Natural killer cell (primary cell): ENCODE data around the gene MIS12. TPM values are rescaled to one million over a fixed set of nuclear protein-coding genes. Genes with fewer than 3 reads are reported as not detected.

Source experiments
- ATAC-seq, 3 donors: fragments of 150-1000 bp in 2 of 3; fragments of 200-7000 bp in 1 of 3; cut with Tn5 transposase; 1 replicate in 1 of 3; 2 replicates in 2 of 3; pipeline ENCODE4 v1.10.0; 2021; ENCODE audit warnings: mild to moderate bottlenecking in 2 of 3, moderate library complexity in 2 of 3
- DNase-seq, 2 donors: peaks; one replicate each; pipeline versions ENCODE4 v3.0.0 to v3.0.0-alpha.2; 2013 to 2021; ENCODE audit warnings: mixed read lengths in 1 of 2
- H3K27ac ChIP-seq: one replicate; pipeline ENCODE4 v1.5.1; 2013; ENCODE audit warnings: mild to moderate bottlenecking, low read length
- H3K27me3 ChIP-seq: one replicate; pipeline ENCODE4 v1.6.1; 2013; ENCODE audit warnings: low read length; ENCODE audit not compliant: control insufficient read depth, insufficient read depth
- H3K36me3 ChIP-seq: one replicate; pipeline ENCODE4 v1.6.1; 2013; ENCODE audit warnings: low read length; ENCODE audit not compliant: control insufficient read depth, insufficient read depth
- H3K4me1 ChIP-seq: one replicate; pipeline ENCODE4 v1.6.1; 2013; ENCODE audit warnings: low read length; ENCODE audit not compliant: control insufficient read depth, insufficient read depth
- H3K4me3 ChIP-seq: one replicate; pipeline ENCODE4 v1.5.1; 2013; ENCODE audit warnings: low read length
- H3K9me3 ChIP-seq: one replicate; pipeline ENCODE4 v1.6.1; 2013; ENCODE audit warnings: low read length; ENCODE audit not compliant: control insufficient read depth, insufficient read depth
- H3K27ac Mint-ChIP-seq, 2 donors: one replicate each; pipeline ENCODE4 v1.8.0; 2022; ENCODE audit warnings: mild to moderate bottlenecking in 2 of 2, mixed read lengths in 2 of 2, moderate library complexity in 1 of 2
- H3K27me3 Mint-ChIP-seq, 2 donors: one replicate each; pipeline ENCODE4 v1.8.0; 2022; ENCODE audit warnings: low read depth in 2 of 2, mixed read lengths in 2 of 2
- H3K36me3 Mint-ChIP-seq: one replicate; pipeline ENCODE4 v1.8.0; 2022; ENCODE audit warnings: mixed read lengths
- H3K4me1 Mint-ChIP-seq, 2 donors: one replicate each; pipeline ENCODE4 v1.8.0; 2022; ENCODE audit warnings: mixed read lengths in 2 of 2
- H3K4me3 Mint-ChIP-seq: one replicate; pipeline ENCODE4 v1.8.0; 2022; ENCODE audit warnings: mild to moderate bottlenecking, moderate library complexity, mixed read lengths
- H3K9me3 Mint-ChIP-seq, 2 donors: one replicate each; pipeline ENCODE4 v1.8.0; 2022; ENCODE audit warnings: mixed read lengths in 2 of 2
- CTCF ChIP-seq: fragments of 200-600 bp; IDR thresholded peaks from one replicate; pipeline ENCODE4 v1.8.0; 2022; ENCODE audit warnings: antibody characterized with exemption
- WGBS: methylation state at CpG from one replicate; pipeline ENCODE4 v1.1.7; 2013; ENCODE audit warnings: missing lambda C conversion rate; ENCODE audit not compliant: insufficient coverage; 5-methylcytosine and 5-hydroxymethylcytosine counted together
- intact Hi-C: fragments of 100-400 bp; cut with micrococcal nuclease; formaldehyde crosslinking; loops from one replicate; pipeline ENCODE4 v1.14.2; 2022
- total RNA-seq, 4 donors: library from RNA; stranded (reverse); fragments of 120-200 nt in 1 of 4; gene quantifications; one replicate each; pipeline versions ENCODE4 v1.2.3 to v1.2.4, GENCODE V29; 2013 to 2022

The MIS12 gene
- total RNA-seq, 3 donors from 2014 or later (not counting 1 experiment from before 2014, with no cell fraction given) = 26.8 to 35.3 (median 29.3) TPM

DNA sequence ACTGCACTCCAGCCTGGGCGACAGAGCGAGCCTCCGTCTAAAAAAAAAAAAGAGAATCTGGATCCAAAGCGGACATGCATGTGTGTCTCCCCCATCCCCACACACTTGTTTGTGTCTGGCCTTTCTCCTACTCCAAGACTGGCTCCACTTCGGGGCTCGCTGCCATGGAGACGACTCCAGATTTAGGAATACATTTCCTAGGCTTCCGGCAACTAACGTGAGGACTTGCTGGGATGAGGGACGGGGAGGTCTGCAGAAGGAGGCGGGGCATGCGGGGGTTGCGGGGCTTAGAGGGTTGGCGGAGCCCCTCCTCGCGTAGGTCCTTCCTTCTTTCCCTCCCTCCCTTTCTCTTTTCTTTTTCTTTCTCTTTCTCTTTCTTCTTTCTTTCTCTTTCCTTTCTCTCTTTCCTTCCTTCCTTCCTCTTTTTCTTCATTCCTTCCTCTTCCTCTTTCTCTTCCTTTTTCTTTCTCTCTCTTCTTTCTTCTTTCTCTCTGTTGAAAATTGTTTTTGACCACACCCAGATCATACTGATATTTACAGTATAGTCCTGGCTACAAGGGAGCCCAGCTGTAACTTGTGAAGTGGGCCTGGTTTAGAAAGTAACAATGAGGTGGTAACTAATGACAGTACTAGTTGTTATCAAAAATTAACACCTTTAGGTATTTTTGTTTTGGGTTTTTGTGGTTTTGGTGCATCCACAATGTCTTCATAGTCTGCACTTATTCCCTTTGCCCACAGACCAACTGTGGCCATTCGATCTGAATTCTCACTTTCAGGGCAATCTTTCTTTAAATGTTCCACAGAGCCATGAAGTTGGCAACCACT is 25.2 kb downstream of the MIS12 start:
- Histone ChIP-seq H3K27ac (no peak overlapping the region), H3K4me1 (peaks cover 26% of the 10 kb centered on the region), H3K36me3 (peaks cover 32% of the 10 kb centered on the region), H3K4me3 (no peak overlapping the region), H3K27me3 (no peaks in the 10 kb centered on the region), H3K9me3 (no peaks in the 10 kb centered on the region)
- H3K4me3 Mint-ChIP-seq = peak overlapping the region; percentile 71
- DNase-seq = peak in 1 of 2 donors; percentile 28
- ATAC-seq = peak; percentile 65 to 80 (median 79)
- intact Hi-C loops = no loop called here
- H3K27me3 Mint-ChIP-seq = no peaks in the 10 kb centered on the region
- peaks cover 13% of the 10 kb centered on the region for H3K36me3 Mint-ChIP-seq
- H3K4me1 Mint-ChIP-seq = peaks cover 29 to 38% of the 10 kb centered on the region in 2 donors
- no peak for TF ChIP-seq CTCF
- peaks cover 0 to 3% of the 10 kb centered on the region in 2 donors for H3K9me3 Mint-ChIP-seq
- WGBS = 92% methylated on average over 14 of the region's 17 CpGs
- H3K27ac Mint-ChIP-seq = peak overlapping the region; percentile 72 to 84

DNA sequence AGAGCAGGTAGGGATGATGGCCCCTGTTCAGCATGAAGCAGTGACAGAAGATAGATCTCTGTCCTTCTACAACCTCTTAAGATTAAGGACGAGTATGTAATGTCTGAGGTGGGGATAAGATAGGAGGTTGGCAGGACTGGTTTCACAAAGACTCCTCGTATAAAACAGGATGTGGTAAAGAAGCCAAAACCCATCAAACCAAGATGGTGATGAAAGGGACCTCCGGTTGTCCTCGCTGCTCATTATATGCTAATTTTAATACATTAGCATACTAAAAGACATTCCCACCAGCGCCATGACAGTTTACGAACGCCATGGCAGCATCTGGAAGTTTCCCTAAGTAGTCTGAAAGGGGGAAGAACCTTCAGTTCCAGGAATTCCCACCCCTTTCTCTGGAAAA is 27.3 kb downstream of the MIS12 start:
- no peak for TF ChIP-seq CTCF
- peaks cover 0 to 3% of the 10 kb centered on the region in 2 donors for H3K9me3 Mint-ChIP-seq
- peaks cover 29 to 46% of the 10 kb centered on the region in 2 donors for H3K4me1 Mint-ChIP-seq
- WGBS = 8% methylated on average over 3 of the region's 7 CpGs
- H3K4me3 ChIP-seq = no peak overlapping the region
- peak overlapping the region; percentile 71 for H3K4me3 Mint-ChIP-seq
- H3K36me3 Mint-ChIP-seq = peaks cover 31% of the 10 kb centered on the region
- DNase-seq (peak in 1 of 2 donors; percentile 65), ATAC-seq (peak; percentile 63 to 82 (median 77))
- H3K27me3 ChIP-seq = no peaks in the 10 kb centered on the region
- H3K27ac Mint-ChIP-seq = peak overlapping the region; percentile 56 to 69
- intact Hi-C loops = no loop called here
- H3K9me3 ChIP-seq = no peaks in the 10 kb centered on the region
- no peak overlapping the region for H3K27ac ChIP-seq
- peaks cover 26% of the 10 kb centered on the region for H3K4me1 ChIP-seq
- peaks cover 39% of the 10 kb centered on the region for H3K36me3 ChIP-seq
- H3K27me3 Mint-ChIP-seq = no peaks in the 10 kb centered on the region

DNA sequence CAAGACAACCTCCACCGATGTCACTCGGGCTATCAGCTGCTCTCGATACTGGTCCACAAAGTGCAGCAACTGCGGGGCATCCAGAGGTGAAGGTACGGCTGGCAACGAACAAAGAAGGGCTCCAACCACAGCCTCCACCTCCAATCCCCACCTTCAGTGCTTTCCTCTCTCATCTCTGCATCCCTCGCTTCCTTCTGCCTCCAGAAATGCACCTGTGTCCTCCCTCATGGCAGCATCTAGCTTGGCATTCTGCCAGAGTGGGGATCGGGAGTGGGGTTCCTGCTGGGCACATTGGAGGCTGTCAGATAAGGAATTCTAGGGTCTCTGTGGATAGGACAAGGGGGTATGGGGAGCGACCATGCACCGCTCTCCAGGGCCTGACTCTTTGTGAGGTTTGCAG is 28.6 kb downstream of the MIS12 start:
- no peak overlapping the region for H3K4me3 ChIP-seq
- H3K9me3 ChIP-seq = no peaks in the 10 kb centered on the region
- intact Hi-C loops = no loop called here
- no peak overlapping the region for H3K4me3 Mint-ChIP-seq
- no peaks in the 10 kb centered on the region for H3K27me3 ChIP-seq
- no peak overlapping the region for H3K27ac ChIP-seq
- H3K4me1 Mint-ChIP-seq = peaks cover 29 to 46% of the 10 kb centered on the region in 2 donors
- ATAC-seq (no peak), DNase-seq (no peak)
- peak overlapping the region in 1 of 2 donors; percentile 47 for H3K27ac Mint-ChIP-seq
- peaks cover 34% of the 10 kb centered on the region for H3K36me3 ChIP-seq
- H3K4me1 ChIP-seq = peaks cover 26% of the 10 kb centered on the region
- WGBS = 97% methylated on average over 8 of the region's 10 CpGs
- H3K27me3 Mint-ChIP-seq = no peaks in the 10 kb centered on the region
- TF ChIP-seq CTCF = no peak
- peaks cover 31% of the 10 kb centered on the region for H3K36me3 Mint-ChIP-seq
- H3K9me3 Mint-ChIP-seq = peaks cover 0 to 3% of the 10 kb centered on the region in 2 donors
